A549 (cell line): ENCODE data around the gene KCNJ6. TPM values are rescaled to one million over a fixed set of nuclear protein-coding genes. Genes with fewer than 3 reads are reported as not detected.

Source experiments
- ATAC-seq, 2 experiments: fragments of 200-7000 bp in 1 of 2; fragments of >200 bp in 1 of 2; cut with Nextera tagmentation in 1 of 2; cut with Tn5 transposase in 1 of 2; 3 replicates each; pipeline versions ENCODE4 v1.8.0 to v1.9.1; 2018 to 2020; ENCODE audit warnings: mild to moderate bottlenecking in 1 of 2, moderate library complexity in 1 of 2
- CTCF ChIA-PET: fragments of 300-600 bp; sonication (Branson Sonifier 250); formaldehyde crosslinking; extraction: SDS; loops from one replicate; lab custom pipeline; 2021; ENCODE audit warnings: antibody characterized with exemption, inconsistent platforms; lab: Yijun Ruan, JAX
- POLR2A ChIA-PET: fragments of 350-600 bp; formaldehyde crosslinking; extraction: SDS; loops from one replicate; lab custom pipeline; 2021; ENCODE audit warnings: antibody characterized with exemption, inconsistent platforms; lab: Yijun Ruan, JAX
- DNase-seq, 2 experiments: peaks; one replicate each; pipeline versions ENCODE4 v3.0.0 to v3.0.0-alpha.2; 2011 to 2016; ENCODE audit warnings: low read depth in 1 of 2, low spot score in 1 of 2
- FAIRE-seq: peaks from 2 replicates; lab custom pipeline; 2011; peaks lifted over from hg19 to GRCh38; lab: Jason Lieb, UNC
- H3K27ac ChIP-seq, 2 experiments: fragments of >200 bp; sonication (Bioruptor Twin); formaldehyde crosslinking; 3 replicates each; pipeline ENCODE4 v1.5.1; 2016 to 2017
- H3K4me1 ChIP-seq: fragments of >200 bp; sonication (Bioruptor Twin); formaldehyde crosslinking; 3 replicates; pipeline ENCODE4 v1.6.1; 2016
- H3K4me2 ChIP-seq: fragments of >200 bp; sonication (Bioruptor Twin); formaldehyde crosslinking; 3 replicates; pipeline ENCODE4 v1.6.1; 2016
- H3K4me3 ChIP-seq: fragments of >200 bp; sonication (Bioruptor Twin); formaldehyde crosslinking; 3 replicates; pipeline ENCODE4 v1.5.1; 2016
- H3K9me3 ChIP-seq: fragments of >200 bp; sonication (Bioruptor Twin); formaldehyde crosslinking; 3 replicates; pipeline ENCODE4 v1.6.1; 2016
- CEBPB ChIP-seq, 2 experiments: fragments of >200 bp in 1 of 2; sonication (Bioruptor Twin) in 1 of 2; formaldehyde crosslinking in 1 of 2; IDR thresholded peaks; 2 replicates each; pipeline ENCODE4 v1.6.1; 2012 to 2016
- CHD2 ChIP-seq: fragments of 150-350 bp; IDR thresholded peaks from 2 replicates; pipeline ENCODE4 v1.6.1; 2014; ENCODE audit warnings: low read length; ENCODE audit not compliant: partially characterized antibody
- EHMT2 ChIP-seq: fragments of 200-600 bp; sonication (generic); IDR thresholded peaks from 2 replicates; pipeline ENCODE4 v1.6.1; 2016; ENCODE audit warnings: antibody characterized with exemption, low read depth, mild to moderate bottlenecking, moderate library complexity
- EP300 ChIP-seq, 2 experiments: fragments of >200 bp; sonication (Bioruptor Twin); formaldehyde crosslinking; IDR thresholded peaks; 2 replicates in 1 of 2; 3 replicates in 1 of 2; pipeline ENCODE4 v1.6.1; 2016 to 2017
- GATA3 ChIP-seq: IDR thresholded peaks from 2 replicates; pipeline ENCODE4 v1.6.1; 2012; ENCODE audit warnings: borderline replicate concordance
- HDAC2 ChIP-seq: fragments of 200-600 bp; sonication (generic); IDR thresholded peaks from 2 replicates; pipeline ENCODE4 v1.6.1; 2016
- HEYL ChIP-seq: fragments of 250-450 bp; sonication (Bioruptor Pico); IDR thresholded peaks from 2 replicates; pipeline ENCODE4 v1.8.0; 2021; ENCODE audit warnings: mild to moderate bottlenecking, moderate library complexity
- HOXA7 ChIP-seq: fragments of 250-450 bp; sonication (Bioruptor Pico); IDR thresholded peaks from 2 replicates; pipeline ENCODE4 v1.5.0; 2020; ENCODE audit warnings: mild to moderate bottlenecking, moderate library complexity
- HOXB5 ChIP-seq: fragments of 250-450 bp; sonication (Bioruptor Pico); IDR thresholded peaks from 2 replicates; pipeline ENCODE4 v1.5.0; 2020; ENCODE audit warnings: mild to moderate bottlenecking, moderate library complexity
- JUNB ChIP-seq: fragments of >200 bp; sonication (Bioruptor Twin); formaldehyde crosslinking; IDR thresholded peaks from 2 replicates; pipeline ENCODE4 v1.6.1; 2016
- KDM1A ChIP-seq: fragments of 200-600 bp; sonication (generic); IDR thresholded peaks from 2 replicates; pipeline ENCODE4 v1.6.1; 2016; ENCODE audit warnings: low read depth, mild to moderate bottlenecking
- NFE2L2 ChIP-seq: fragments of 150-350 bp; conservative IDR thresholded peaks from 2 replicates; pipeline ENCODE4 v1.6.1; 2014; ENCODE audit warnings: low read length
- NPAS2 ChIP-seq: fragments of 250-450 bp; sonication (Bioruptor Pico); IDR thresholded peaks from 2 replicates; pipeline ENCODE4 v1.8.0; 2022; ENCODE audit warnings: mild to moderate bottlenecking, moderate library complexity, borderline replicate concordance
- PHF8 ChIP-seq: fragments of 200-600 bp; sonication (generic); IDR thresholded peaks from 2 replicates; pipeline ENCODE4 v1.6.1; 2016; ENCODE audit warnings: low read depth, mild to moderate bottlenecking, antibody characterized with exemption, moderate library complexity, borderline replicate concordance
- POLR2A ChIP-seq: IDR thresholded peaks from 2 replicates; pipeline ENCODE4 v1.6.1; 2012; ENCODE audit warnings: mild to moderate bottlenecking, low read length
- POLR2AphosphoS2 ChIP-seq: conservative IDR thresholded peaks from 2 replicates; pipeline ENCODE4 v1.6.1; 2012; ENCODE audit warnings: low read length, improper control_type of control experiment, inconsistent platforms
- RAD21 ChIP-seq, 2 experiments: fragments of >200 bp in 1 of 2; sonication (Bioruptor Twin) in 1 of 2; formaldehyde crosslinking in 1 of 2; IDR thresholded peaks in 1 of 2; conservative IDR thresholded peaks in 1 of 2; 2 replicates in 1 of 2; 3 replicates in 1 of 2; pipeline ENCODE4 v1.6.1; 2012 to 2018; ENCODE audit warnings: inconsistent platforms in 1 of 2
- RCOR1 ChIP-seq: fragments of 150-350 bp; IDR thresholded peaks from 2 replicates; pipeline ENCODE4 v1.6.1; 2014; ENCODE audit warnings: antibody characterized with exemption, low read length, low read depth
- SMC3 ChIP-seq: fragments of >200 bp; sonication (Bioruptor Twin); formaldehyde crosslinking; IDR thresholded peaks from 3 replicates; pipeline ENCODE4 v1.6.1; 2018; ENCODE audit warnings: inconsistent platforms
- SREBF2 ChIP-seq: fragments of 450-650 bp; IDR thresholded peaks from 2 replicates; pipeline ENCODE4 v1.6.1; 2014; ENCODE audit warnings: mild to moderate bottlenecking, moderate library complexity
- TFCP2L1 ChIP-seq: fragments of 250-450 bp; sonication (Bioruptor Pico); IDR thresholded peaks from 2 replicates; pipeline ENCODE4 v1.5.0; 2021; ENCODE audit warnings: mild to moderate bottlenecking
- ZC3H11A ChIP-seq: fragments of 450-650 bp; IDR thresholded peaks from 2 replicates; pipeline ENCODE4 v1.6.1; 2014; ENCODE audit warnings: antibody characterized with exemption, mild to moderate bottlenecking
- ZFP36 ChIP-seq: fragments of 450-650 bp; IDR thresholded peaks from 2 replicates; pipeline ENCODE4 v1.6.1; 2014; ENCODE audit warnings: borderline replicate concordance; ENCODE audit not compliant: partially characterized antibody
- ZSCAN20 ChIP-seq: fragments of 250-450 bp; sonication (Bioruptor Pico); IDR thresholded peaks from 2 replicates; pipeline ENCODE4 v1.8.0; 2022; ENCODE audit warnings: mild to moderate bottlenecking, moderate library complexity
- WGBS: methylation state at CpG from one replicate; pipeline ENCODE4 v1.1.6; 2017; ENCODE audit errors: missing lambda C conversion rate; 5-methylcytosine and 5-hydroxymethylcytosine counted together
- polyA plus RNA-seq, 4 experiments: library from polyadenylated mRNA; depleted of rRNA in 3 of 4; stranded (reverse); fragments of >200 nt; fragmentation: RNase III in 1 of 4; extraction: RNeasy Plus Mini Kit Qiagen cat#74134 plus additional on column Dnase treatment in 1 of 4; gene quantifications; 2 replicates in 3 of 4; 3 replicates in 1 of 4; pipeline ENCODE4 v1.2.3, GENCODE V29; 2011 to 2017
- TF ChIP-seq, protein P1 (sequence below): fragments of 250-450 bp; sonication (Bioruptor Pico); IDR thresholded peaks from 2 replicates; pipeline ENCODE4 v1.5.0; 2020; ENCODE audit warnings: low read depth, mild to moderate bottlenecking, moderate library complexity
- TF ChIP-seq, protein P2 (sequence below): fragments of >200 bp; sonication (Bioruptor Twin); formaldehyde crosslinking; IDR thresholded peaks from 3 replicates; pipeline ENCODE4 v1.5.1; 2016

Gene KCNJ6
- polyA plus RNA-seq, 2 of the 4 experiments (the other 2 are of a cell fraction) = 0.68 to 1.4 TPM

DNA sequence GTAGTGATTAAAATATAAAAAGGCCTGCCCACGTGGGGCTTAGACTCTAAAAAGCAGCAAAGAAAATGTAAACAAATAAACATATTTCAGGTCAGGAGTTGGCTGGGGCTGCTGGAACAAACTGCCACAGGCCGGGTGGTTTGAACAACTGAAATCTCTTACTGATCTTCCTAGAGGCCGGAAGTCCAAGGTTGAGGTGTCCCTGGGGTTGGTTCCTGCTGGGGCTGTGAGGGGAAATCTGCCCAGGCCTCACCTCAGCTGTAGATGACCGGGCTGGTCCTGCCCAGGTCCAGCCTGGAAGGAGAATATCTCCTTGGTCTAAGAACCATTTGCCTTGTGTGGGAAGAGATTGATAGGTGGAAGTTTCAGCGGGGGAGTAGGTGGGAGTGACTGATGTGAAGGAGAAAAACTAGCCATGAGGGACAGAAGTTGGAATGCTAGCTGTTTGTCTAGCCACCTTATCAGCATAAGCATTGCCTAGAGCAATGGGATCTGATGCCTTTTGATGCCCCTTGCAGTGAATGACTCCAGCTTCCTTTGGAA, 328.6 kb downstream of the KCNJ6 start:
- no peak overlapping the region for H3K27ac ChIP-seq
- POLR2A ChIA-PET = no interaction called here
- CTCF ChIA-PET = no interaction called here
- no peak overlapping the region for H3K4me3 ChIP-seq
- FAIRE-seq = no peak
- ATAC-seq = no peak
- H3K4me1 ChIP-seq = no peaks in the 10 kb centered on the region
- H3K9me3 ChIP-seq = no peaks in the 10 kb centered on the region
- no peak for DNase-seq
- H3K4me2 ChIP-seq = no peak overlapping the region
- 58% methylated on average over 5 of the region's 5 CpGs for WGBS
- TF ChIP-seq HDAC2 = no peak
- TF ChIP-seq TFCP2L1 (CRISPR knock-in tag) = no peak
- no peak for TF ChIP-seq ZFP36
- no peak for TF ChIP-seq HOXB5
- no peak for TF ChIP-seq EP300 (IDR thresholded peaks at IDR 0.05)
- no peak for TF ChIP-seq CHD2
- no peak for TF ChIP-seq JUNB
- TF ChIP-seq, protein P1, sequence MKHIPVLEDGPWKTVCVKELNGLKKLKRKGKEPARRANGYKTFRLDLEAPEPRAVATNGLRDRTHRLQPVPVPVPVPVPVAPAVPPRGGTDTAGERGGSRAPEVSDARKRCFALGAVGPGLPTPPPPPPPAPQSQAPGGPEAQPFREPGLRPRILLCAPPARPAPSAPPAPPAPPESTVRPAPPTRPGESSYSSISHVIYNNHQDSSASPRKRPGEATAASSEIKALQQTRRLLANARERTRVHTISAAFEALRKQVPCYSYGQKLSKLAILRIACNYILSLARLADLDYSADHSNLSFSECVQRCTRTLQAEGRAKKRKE = no peak
- TF ChIP-seq GATA3 = no peak
- no peak for TF ChIP-seq POLR2AphosphoS2
- TF ChIP-seq NPAS2 (CRISPR knock-in tag) = no peak
- TF ChIP-seq ZC3H11A = no peak
- TF ChIP-seq, all 56 proteins: peak for 0

DNA sequence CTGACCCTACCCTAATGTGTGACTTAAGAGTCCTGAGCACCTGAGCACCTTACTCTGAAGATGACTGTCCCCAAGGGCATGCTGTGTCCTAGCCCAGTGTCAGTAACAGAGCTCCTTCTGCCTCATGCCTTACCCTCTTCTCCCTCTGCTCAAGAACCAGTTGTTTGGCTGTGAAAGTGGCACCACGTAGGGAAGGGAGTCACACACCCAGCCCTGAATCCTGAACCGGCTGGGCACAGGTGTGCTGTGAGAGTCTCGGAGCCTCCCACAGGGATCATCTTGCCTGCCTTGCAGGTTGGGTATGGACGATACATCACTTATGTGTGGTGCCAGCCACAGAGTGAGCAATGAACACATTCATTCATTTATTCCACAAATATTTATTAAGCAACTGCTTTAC, 329.1 kb downstream of the KCNJ6 start:
- POLR2A ChIA-PET = no interaction called here
- WGBS = 87% methylated on average over 4 of the region's 4 CpGs
- no peaks in the 10 kb centered on the region for H3K4me1 ChIP-seq
- no peak for TF ChIP-seq SREBF2
- TF ChIP-seq HDAC2 = no peak
- no peak for TF ChIP-seq NFE2L2
- TF ChIP-seq, protein P1 = no peak
- TF ChIP-seq EHMT2 = no peak
- TF ChIP-seq POLR2A = no peak
- no peak for TF ChIP-seq RCOR1
- TF ChIP-seq PHF8 = no peak
- TF ChIP-seq HOXB5 = no peak
- TF ChIP-seq ZSCAN20 (CRISPR knock-in tag) = no peak
- TF ChIP-seq SMC3 = no peak
- no peak for TF ChIP-seq KDM1A
- no peak for TF ChIP-seq HEYL (CRISPR knock-in tag)
- no peak for TF ChIP-seq NPAS2 (CRISPR knock-in tag)
- TF ChIP-seq, all 56 proteins: peak for 0
- FAIRE-seq (no peak), ATAC-seq (no peak), DNase-seq (no peak)
- Histone ChIP-seq H3K27ac (no peak overlapping the region), H3K9me3 (no peaks in the 10 kb centered on the region), H3K4me3 (no peak overlapping the region), H3K4me2 (no peak overlapping the region)
- CTCF ChIA-PET = no interaction called here

DNA sequence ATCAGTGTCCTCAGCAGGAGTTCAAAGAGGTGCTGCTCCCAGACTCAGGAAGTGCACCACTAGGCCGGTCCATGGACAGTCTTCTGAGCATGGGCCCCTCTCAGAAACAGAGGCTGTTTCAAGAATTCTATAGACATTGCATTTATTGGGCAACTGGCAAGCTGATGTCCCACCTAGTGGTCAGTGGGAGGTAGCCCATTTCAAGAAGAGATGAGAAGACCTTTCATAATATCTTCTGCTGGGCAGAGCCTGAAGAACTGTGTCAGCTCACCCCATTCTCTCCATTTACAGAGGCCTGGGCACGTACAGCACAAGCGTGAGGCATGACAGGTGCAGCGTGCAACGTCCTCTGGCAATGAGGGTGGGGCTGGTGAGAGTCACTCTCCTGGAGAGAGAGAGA, 333.7 kb downstream of the KCNJ6 start:
- Histone ChIP-seq H3K4me3 (no peak overlapping the region), H3K4me1 (no peaks in the 10 kb centered on the region), H3K9me3 (peaks cover 14% of the 10 kb centered on the region), H3K4me2 (no peak overlapping the region), H3K27ac (no peak overlapping the region)
- WGBS = 25% methylated on average over 5 of the region's 5 CpGs
- ATAC-seq = peak; percentile 85 to 92
- DNase-seq = peak; percentile 33 to 62
- ChIA-PET CTCF (interaction anchor here (1.1 to 3.0 kb wide), 2 partner anchors 18 to 86 kb away, joined by 3 to 9 read pairs; no protein-coding TSS in a partner anchor), POLR2A (interaction anchor here (2.0 kb wide), 1 partner anchor 19 kb away, joined by 7 read pairs; no protein-coding TSS in a partner anchor)
- peak; percentile 41; the same call in 2 of the 3 replicates for TF ChIP-seq SMC3
- TF ChIP-seq CEBPB (IDR thresholded peaks at IDR 0.05) = peak in 1 of 2 experiments; percentile 41; a peak in 1 of 4 replicates
- peak; percentile 59 to 68 for TF ChIP-seq RAD21 (conservative IDR thresholded peaks at IDR 0.05 in 1 of 2, IDR thresholded peaks at IDR 0.05 in 1 of 2)
- TF ChIP-seq, protein P2, sequence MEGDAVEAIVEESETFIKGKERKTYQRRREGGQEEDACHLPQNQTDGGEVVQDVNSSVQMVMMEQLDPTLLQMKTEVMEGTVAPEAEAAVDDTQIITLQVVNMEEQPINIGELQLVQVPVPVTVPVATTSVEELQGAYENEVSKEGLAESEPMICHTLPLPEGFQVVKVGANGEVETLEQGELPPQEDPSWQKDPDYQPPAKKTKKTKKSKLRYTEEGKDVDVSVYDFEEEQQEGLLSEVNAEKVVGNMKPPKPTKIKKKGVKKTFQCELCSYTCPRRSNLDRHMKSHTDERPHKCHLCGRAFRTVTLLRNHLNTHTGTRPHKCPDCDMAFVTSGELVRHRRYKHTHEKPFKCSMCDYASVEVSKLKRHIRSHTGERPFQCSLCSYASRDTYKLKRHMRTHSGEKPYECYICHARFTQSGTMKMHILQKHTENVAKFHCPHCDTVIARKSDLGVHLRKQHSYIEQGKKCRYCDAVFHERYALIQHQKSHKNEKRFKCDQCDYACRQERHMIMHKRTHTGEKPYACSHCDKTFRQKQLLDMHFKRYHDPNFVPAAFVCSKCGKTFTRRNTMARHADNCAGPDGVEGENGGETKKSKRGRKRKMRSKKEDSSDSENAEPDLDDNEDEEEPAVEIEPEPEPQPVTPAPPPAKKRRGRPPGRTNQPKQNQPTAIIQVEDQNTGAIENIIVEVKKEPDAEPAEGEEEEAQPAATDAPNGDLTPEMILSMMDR = peak; percentile 36; the same call in 2 of the 3 replicates
- TF ChIP-seq HOXA7 (CRISPR knock-in tag) = no peak
- FAIRE-seq = no peak
